Upper lobe of left lung (tissue), 6 donors: Measurements from ENCODE around the gene TK2. TPM values are rescaled to one million over a fixed set of nuclear protein-coding genes. Genes with fewer than 3 reads are reported as not detected.

Experiments used
- ATAC-seq, 2 donors: fragments of 200-7000 bp; cut with Tn5 transposase; one replicate each; pipeline ENCODE4 v1.9.1; 2022; ENCODE audit warnings: mild to moderate bottlenecking in 2 of 2, moderate library complexity in 2 of 2; ENCODE audit not compliant: low FRiP score in 2 of 2
- DNase-seq, 2 donors: peaks; one replicate each; pipeline ENCODE4 v3.0.0-alpha.2; 2019 to 2020
- H3K27ac ChIP-seq, 4 donors: fragments of 200-600 bp; sonication (generic); one replicate each; pipeline ENCODE4 v1.5.1; 2016 to 2019
- H3K27me3 ChIP-seq, 4 donors: fragments of 200-600 bp; sonication (generic); one replicate each; pipeline ENCODE4 v1.5.1; 2017 to 2019
- H3K36me3 ChIP-seq, 4 donors: fragments of 200-600 bp; sonication (generic); one replicate each; pipeline ENCODE4 v1.5.1; 2016 to 2019
- H3K4me1 ChIP-seq, 4 donors: fragments of 200-600 bp; sonication (generic); one replicate each; pipeline ENCODE4 v1.5.1; 2018 to 2019
- H3K4me3 ChIP-seq, 4 donors: fragments of 200-600 bp; sonication (generic); one replicate each; pipeline ENCODE4 v1.5.1; 2017 to 2019; ENCODE audit warnings: mild to moderate bottlenecking in 2 of 4, moderate library complexity in 1 of 4
- H3K9me3 ChIP-seq, 4 donors: fragments of 200-600 bp; sonication (generic); one replicate each; pipeline ENCODE4 v1.5.1; 2018 to 2019
- CTCF ChIP-seq, 6 experiments: fragments of 450-650 bp in 4 of 6; fragments of 200-600 bp in 2 of 6; sonication (generic) in 2 of 6; IDR thresholded peaks; one replicate each; pipeline ENCODE4 v1.5.1; 2016 to 2019; ENCODE audit warnings: antibody characterized with exemption in 6 of 6
- EP300 ChIP-seq, 4 donors: sonication (generic); formaldehyde crosslinking; IDR thresholded peaks; one replicate each; pipeline ENCODE4 v1.5.1; 2017; ENCODE audit warnings: antibody characterized with exemption in 4 of 4, control low read depth in 2 of 4
- POLR2A ChIP-seq, 4 donors: fragments of 450-650 bp; IDR thresholded peaks; one replicate each; pipeline ENCODE4 v1.5.1; 2016 to 2017; ENCODE audit warnings: antibody characterized with exemption in 4 of 4, mild to moderate bottlenecking in 2 of 4
- POLR2AphosphoS5 ChIP-seq, 2 donors: sonication (generic); formaldehyde crosslinking; IDR thresholded peaks; one replicate each; pipeline ENCODE4 v1.5.1; 2017; ENCODE audit warnings: antibody characterized with exemption in 2 of 2
- WGBS, 2 donors: methylation state at CpG; one replicate each; pipeline ENCODE4 v1.1.5; 2017 to 2018; 5-methylcytosine and 5-hydroxymethylcytosine counted together
- total RNA-seq, 6 donors: library from RNA; depleted of rRNA in 4 of 6; stranded (reverse); fragments of >200 nt in 4 of 6; gene quantifications; one replicate each; pipeline versions ENCODE4 v1.1.0 to v1.2.1, GENCODE V29; 2016 to 2021
- donor health status: DM: no; HTN: no; CAD: no; lungs with moderate emphysema.
- donor health status: DM: no; HTN: yes; CAD: no; lungs with severe emphysema.

Gene TK2
- total RNA-seq, 6 donors from 2014 or later, result 28.2 to 54.0 (median 36.6) TPM

GRCh38 chr16:66537236-66537635 lies 12.7 kb downstream of the TK2 start:
- ATAC-seq (peak in 1 of 2 donors; percentile 34), DNase-seq (no peak)
- no peaks in the 10 kb centered on the region for H3K27me3 ChIP-seq
- H3K4me3 ChIP-seq, result no peak overlapping the region
- peaks cover 4 to 43% (median 24%) of the 10 kb centered on the region in 4 donors for H3K36me3 ChIP-seq
- H3K9me3 ChIP-seq, result no peaks in the 10 kb centered on the region
- H3K4me1 ChIP-seq, result peaks cover 0 to 6% (median 4%) of the 10 kb centered on the region in 4 donors
- no peak for TF ChIP-seq POLR2A (IDR thresholded peaks at IDR 0.05)
- no peak for TF ChIP-seq CTCF (IDR thresholded peaks at IDR 0.05)
- no peak for TF ChIP-seq POLR2AphosphoS5 (IDR thresholded peaks at IDR 0.05)
- TF ChIP-seq EP300 (IDR thresholded peaks at IDR 0.05), result no peak
- WGBS, 2 donors, result 88 to 97% methylated on average over 2 of the region's 2 CpGs
- no peak overlapping the region for H3K27ac ChIP-seq

GRCh38 chr16:66536525-66536924 lies 13.4 kb downstream of the TK2 start:
- H3K27me3 ChIP-seq, result no peaks in the 10 kb centered on the region
- no peak overlapping the region for H3K27ac ChIP-seq
- TF ChIP-seq CTCF (IDR thresholded peaks at IDR 0.05), result no peak
- H3K9me3 ChIP-seq, result no peaks in the 10 kb centered on the region
- no peak for DNase-seq
- no peak for ATAC-seq
- no peak overlapping the region for H3K4me3 ChIP-seq
- 85 to 93% methylated on average over 4 of the region's 4 CpGs for WGBS, 2 donors
- H3K4me1 ChIP-seq, result peaks cover 0 to 6% (median 4%) of the 10 kb centered on the region in 4 donors
- H3K36me3 ChIP-seq, result peaks cover 4 to 41% (median 24%) of the 10 kb centered on the region in 4 donors

- Histone ChIP-seq H3K9me3 (no peaks in the 10 kb centered on the region), H3K36me3 (peaks cover 10 to 51% (median 37%) of the 10 kb centered on the region in 4 donors), H3K4me1 (peaks cover 0 to 2% (median under 1%) of the 10 kb centered on the region in 4 donors), H3K27me3 (no peaks in the 10 kb centered on the region), H3K4me3 (no peak overlapping the region), H3K27ac (no peak overlapping the region)
- no peak for DNase-seq
- TF ChIP-seq POLR2A (IDR thresholded peaks at IDR 0.05) (no peak), POLR2AphosphoS5 (IDR thresholded peaks at IDR 0.05) (no peak), EP300 (IDR thresholded peaks at IDR 0.05) (no peak), CTCF (IDR thresholded peaks at IDR 0.05) (no peak)
- ATAC-seq, result no peak
- 38 to 90% methylated on average over 1 of the region's 1 CpG for WGBS, 2 donors
These were observed 15.5 kb downstream of the TK2 start for GRCh38 chr16:66534376-66534799.

GRCh38 chr16:66529475-66529874 lies 20.4 kb downstream of the TK2 start:
- Histone ChIP-seq H3K4me3 (no peak overlapping the region), H3K4me1 (peaks cover 9 to 12% (median 12%) of the 10 kb centered on the region in 4 donors), H3K27ac (no peak overlapping the region), H3K9me3 (no peaks in the 10 kb centered on the region), H3K27me3 (no peaks in the 10 kb centered on the region), H3K36me3 (peaks cover 6 to 62% (median 42%) of the 10 kb centered on the region in 4 donors)
- WGBS, 2 donors, result 87 to 89% methylated on average over 6 of the region's 6 CpGs
- ATAC-seq, result no peak
- no peak for DNase-seq
- TF ChIP-seq POLR2AphosphoS5 (IDR thresholded peaks at IDR 0.05) (no peak), POLR2A (IDR thresholded peaks at IDR 0.05) (no peak), EP300 (IDR thresholded peaks at IDR 0.05) (no peak), CTCF (IDR thresholded peaks at IDR 0.05) (no peak)

GRCh38 chr16:66528294-66528693 lies 21.6 kb downstream of the TK2 start:
- Histone ChIP-seq H3K27ac (no peak overlapping the region), H3K4me3 (no peak overlapping the region), H3K27me3 (no peaks in the 10 kb centered on the region), H3K36me3 (peaks cover 6 to 62% (median 42%) of the 10 kb centered on the region in 4 donors), H3K4me1 (peaks cover 21 to 24% (median 24%) of the 10 kb centered on the region in 4 donors), H3K9me3 (no peaks in the 10 kb centered on the region)
- TF ChIP-seq POLR2AphosphoS5 (IDR thresholded peaks at IDR 0.05) (no peak), CTCF (IDR thresholded peaks at IDR 0.05) (no peak), EP300 (IDR thresholded peaks at IDR 0.05) (no peak), POLR2A (IDR thresholded peaks at IDR 0.05) (no peak)
- no peak for DNase-seq
- ATAC-seq, result no peak
- 93 to 95% methylated on average over 5 of the region's 5 CpGs for WGBS, 2 donors
